GM11168 (cell line): Measurements from ENCODE around the gene ZNF708.
"Not testable (repeated sequence)": the region's sequence is repeated elsewhere in the genome, so short reads cannot be mapped to it uniquely, and the experiment has no call there.

Experiments used
- in situ Hi-C: fragments of 300-500 bp; cut with MboI; formaldehyde crosslinking; loops from one replicate; pipeline ENCODE4 v1.12.0; 2022; ENCODE audit warnings: low sequenced_read_pairs; ENCODE audit not compliant: unreplicated experiment

Gene ZNF708

GRCh38 chr19:21260848-21261381 is 68.3 kb downstream of the ZNF708 start:
- in situ Hi-C loops: not testable (repeated sequence)

- in situ Hi-C loops: no loop called here
These were observed 68.9 kb downstream of the ZNF708 start for GRCh38 chr19:21260164-21260847.

GRCh38 chr19:21259421-21260124 is 69.6 kb downstream of the ZNF708 start:
- in situ Hi-C loops: not testable (repeated sequence)

- in situ Hi-C loops: no loop called here
These were observed 72.5 kb downstream of the ZNF708 start for GRCh38 chr19:21256722-21257121.
